Measurements from ENCODE around the gene ENTREP3.

The ENTREP3 gene

DNA sequence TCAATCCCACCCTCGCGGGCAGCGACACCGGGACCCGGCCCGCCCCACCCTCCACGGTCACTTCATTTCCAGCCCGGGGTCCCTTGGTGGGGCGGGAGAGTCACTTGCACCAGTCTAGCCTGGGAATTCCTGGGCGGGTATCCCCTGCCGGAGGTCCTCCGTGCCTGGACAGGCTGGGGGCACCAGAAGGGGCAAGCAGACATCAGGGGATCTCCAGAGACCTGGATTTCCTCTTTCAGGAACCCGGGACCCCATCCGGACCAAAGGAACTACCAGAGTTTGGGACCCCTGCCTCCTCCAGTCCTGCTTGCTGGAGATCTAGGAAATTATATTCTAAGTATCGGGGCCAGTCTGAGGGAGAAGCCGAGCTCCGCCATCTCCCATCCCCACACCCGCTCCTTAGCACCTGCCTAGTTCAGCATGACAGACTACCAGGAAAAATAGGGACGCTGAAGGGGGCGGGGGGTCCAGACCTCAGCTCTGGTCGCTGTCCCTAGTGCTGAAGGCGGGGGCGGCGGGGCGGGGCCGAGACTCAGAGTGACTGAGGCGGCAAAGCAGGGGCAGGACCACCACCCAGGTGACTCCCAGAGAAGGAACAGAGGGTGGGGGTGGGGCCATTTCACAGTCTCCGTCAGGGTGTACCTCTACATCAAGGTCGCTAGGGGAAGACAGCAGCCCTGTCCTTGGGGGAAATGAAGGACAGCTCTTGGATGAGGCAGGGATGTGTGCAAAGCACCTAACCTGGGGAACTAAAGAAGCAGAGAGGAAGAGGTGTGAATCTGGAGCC, 22.8 kb upstream of the ENTREP3 start:
- DNase-seq, result peak; percentile 70 to 78

DNA sequence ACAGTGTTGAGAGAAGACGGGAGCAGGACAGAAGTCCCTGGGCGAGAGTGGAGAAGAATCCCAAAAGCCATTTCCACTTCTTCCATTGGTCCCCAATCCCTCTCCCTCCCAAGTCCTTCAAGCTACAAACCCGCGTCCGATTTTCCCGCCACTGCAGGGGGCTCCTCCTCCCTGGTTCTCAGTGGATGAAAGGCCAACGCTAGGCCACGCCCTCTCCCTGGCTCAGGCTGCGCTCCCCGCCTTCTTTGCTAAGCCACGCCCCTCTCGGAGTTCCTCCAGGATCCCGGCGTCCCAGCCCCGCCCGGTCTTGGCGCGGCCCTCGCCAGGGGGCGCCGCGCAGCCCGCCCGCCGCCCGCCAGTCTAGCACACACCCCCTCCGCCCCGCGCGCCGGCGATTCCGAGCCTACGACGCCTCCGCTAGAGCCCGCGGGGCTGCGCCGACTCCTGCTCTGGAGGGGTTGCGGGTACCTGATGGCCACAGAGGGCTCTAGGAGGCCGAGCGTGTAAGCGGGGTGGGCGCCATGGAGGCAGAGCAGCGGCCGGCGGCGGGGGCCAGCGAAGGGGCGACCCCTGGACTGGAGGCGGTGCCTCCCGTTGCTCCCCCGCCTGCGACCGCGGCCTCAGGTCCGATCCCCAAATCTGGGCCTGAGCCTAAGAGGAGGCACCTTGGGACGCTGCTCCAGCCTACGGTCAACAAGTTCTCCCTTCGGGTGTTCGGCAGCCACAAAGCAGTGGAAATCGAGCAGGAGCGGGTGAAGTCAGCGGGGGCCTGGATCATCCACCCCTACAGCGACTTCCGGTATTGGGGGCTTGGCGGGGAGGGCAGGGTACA, 22.0 kb upstream of the ENTREP3 start, which contains the start of gene HCN3:
Gene HCN3 (plus strand): TSS at position 394 of the 832 bp plus-strand sequence. CDS start 128 bp downstream, at position 522.
- DNase-seq, result peak; percentile 94 to 95

DNA sequence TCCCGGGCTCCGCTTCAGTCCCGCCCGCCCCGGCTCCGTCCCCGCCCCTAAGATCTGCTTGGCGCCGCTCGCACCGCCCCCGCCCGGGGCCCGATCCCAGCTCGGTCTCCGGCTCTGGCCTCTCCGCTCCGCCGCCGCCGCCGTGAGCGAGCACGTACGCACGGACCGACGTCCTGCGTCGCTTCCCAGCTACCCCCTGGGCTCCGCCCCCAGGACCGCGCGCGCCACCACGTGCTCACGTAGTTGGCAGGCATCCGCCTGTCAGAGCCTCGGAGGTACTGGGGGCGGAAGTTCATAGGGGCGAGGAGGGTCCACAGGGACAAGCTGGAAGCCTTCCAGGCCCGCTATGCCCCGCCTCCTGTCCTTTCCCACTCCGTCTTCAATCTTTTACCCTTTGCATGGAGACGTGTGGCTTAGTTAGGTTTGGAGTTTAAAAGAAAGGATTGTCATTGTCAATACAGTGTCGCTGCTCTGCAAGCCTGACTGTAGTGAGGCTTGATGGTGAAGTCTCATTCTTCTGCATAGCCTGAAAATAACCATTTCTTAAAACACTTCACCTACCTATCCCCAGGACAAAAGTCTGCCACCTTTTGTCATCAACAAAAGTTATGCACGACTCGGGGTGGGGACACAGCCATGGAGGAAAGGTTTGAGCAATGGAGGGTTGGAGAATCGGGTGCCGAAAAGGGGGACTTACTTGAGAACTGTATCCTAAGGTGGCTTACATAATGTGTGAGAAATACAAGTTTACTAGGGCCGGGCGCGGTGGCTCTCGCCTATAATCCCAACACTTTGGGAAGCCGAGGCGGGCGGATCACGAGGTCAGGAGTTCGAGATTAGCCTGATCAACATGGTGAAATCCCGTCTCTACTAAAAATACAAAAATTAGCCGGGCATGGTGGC, 18.3 kb upstream of the ENTREP3 start, which contains the start of gene CLK2:
Gene CLK2 (minus strand): TSS at position 162 of the 903 bp plus-strand sequence. CDS start 2,527 bp downstream, outside the sequence.
- DNase-seq, result peak; percentile 93 to 94

DNA sequence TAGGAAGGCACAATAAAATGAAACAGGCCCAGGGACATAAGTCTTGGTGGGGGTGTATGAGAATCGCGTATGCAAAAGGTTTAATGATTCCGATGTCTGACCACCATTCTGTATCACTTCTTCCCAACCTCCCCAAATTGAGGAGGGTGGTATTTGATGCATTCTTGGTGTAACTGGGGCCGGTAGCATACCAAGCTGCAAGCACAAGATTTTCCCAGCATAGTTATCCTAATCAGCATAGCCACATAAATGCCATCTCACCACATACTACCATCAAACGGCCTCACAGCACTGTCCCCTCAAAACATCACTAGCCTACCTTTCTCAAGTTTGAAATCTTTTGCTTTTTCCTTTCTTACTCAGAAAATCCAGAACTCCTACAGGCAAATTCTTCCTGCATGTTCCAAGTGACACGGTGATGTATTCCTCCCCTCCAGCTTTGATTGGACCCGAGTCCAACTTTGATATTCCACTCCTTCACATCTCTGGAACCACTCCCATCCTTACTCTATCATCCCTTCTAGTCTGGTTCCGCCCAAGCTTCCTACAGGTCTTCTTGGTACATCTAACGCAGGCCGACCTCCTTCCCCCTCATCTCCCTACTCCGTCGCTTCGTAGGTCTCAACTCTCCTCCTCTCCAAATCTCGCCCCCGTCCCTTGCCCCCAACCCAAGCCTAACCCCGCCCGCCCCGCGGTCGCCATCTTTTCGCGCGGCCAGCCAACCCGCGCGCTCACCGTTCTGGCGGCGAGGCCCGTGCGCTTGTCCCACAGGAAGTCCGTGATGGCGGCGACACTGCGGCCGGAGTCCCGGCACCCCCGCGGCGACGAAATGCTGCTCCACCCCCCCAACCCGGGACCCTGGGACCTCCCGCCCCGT, 17.4 kb upstream of the ENTREP3 start:
- DNase-seq, result no peak

DNA sequence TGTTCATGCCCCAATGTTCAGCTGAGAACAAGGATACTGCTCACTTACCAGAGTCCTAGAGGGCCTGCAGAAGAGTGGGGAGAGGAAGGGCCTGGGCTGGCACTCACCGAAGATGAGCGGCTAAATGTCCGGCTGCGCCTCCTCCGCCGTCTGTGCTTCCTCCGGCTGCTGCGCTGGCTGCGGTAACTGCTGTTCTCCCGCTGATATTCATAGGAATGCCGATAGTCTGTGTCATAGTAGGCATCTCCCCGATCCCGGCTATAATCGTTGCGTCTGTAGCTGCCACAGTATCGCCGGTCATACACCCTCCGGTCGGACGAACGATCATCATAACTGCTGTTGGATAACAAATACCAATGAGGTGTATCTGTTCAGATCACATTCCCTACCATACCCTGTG, 14.1 kb upstream of the ENTREP3 start:
- no peak for DNase-seq

DNA sequence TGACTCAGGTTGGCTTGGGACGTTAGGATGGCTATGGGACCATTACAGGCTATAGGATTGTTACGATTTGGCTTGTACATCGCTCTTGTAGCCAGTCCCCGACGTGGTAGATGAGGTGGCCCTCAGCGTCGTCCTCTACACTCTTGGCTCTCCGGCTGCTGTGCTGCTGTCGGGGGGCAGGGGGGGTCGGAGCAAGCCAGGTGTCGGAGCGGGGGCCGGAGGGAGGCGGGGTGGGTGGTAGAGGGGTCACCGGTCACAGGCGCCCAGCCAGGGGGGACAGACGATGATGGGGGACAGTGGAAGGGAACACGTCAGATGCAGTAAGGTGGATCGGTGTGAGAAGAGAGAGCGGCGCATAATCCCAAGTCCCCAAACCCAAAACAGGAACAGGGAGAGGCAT, 13.3 kb upstream of the ENTREP3 start:
- DNase-seq, result no peak

DNA sequence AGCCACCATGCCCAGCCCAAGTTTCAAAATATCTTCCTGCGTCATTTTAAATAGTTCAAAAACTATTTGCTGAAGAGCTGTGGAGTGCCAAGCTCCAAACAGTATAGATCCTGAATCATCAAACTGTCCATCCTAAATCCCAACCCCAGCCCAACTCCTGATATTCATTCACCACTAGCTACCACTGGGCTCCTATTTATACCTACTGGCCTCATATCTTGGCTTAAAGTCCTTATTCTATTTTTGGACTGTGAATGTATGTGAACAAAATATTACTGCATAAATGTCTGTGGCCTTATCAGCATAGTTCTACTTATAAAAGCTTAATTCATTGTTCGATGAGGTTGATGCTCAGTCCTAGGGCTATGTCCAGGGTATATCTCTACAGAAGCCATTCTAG, 12.1 kb upstream of the ENTREP3 start:
- no peak for DNase-seq

DNA sequence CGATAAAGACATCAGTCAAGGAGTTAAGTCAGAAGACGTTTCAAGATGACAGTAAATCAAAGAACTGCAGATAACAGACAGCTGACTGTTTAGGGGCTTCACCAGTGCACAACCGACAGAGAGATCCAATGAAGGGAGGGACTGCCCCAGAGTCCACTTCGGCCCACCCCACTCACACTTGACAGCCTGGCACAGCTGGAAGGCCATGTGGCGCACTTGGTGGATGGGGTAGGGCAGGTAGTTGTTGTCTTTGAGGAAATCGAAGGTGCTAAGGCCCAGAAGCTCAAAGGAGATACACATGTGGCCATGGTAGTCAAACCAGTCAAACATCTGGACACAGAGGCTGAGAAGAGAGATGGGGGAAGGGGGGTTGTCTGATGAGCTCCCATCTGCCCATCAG, 11.3 kb upstream of the ENTREP3 start:
- no peak for DNase-seq

DNA sequence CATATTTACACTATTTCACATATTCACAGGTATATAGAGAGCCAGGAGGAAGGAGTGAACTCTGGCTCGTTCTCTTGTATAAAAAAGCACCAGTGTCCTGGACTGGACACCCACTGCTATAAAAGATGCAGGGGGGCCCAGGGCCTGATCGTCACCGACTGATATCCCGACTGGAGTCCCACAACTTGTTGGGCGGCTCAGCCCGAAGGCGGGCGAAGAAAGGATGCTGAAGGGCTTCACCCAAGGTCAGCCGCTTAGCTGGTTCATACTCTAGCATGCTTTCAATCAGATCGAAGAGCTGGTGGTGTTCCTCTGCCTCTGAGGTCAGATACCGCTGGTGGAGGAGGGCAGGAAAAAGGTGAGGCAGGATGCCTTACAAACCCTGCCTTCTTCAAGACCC, 7.8 kb upstream of the ENTREP3 start:
- DNase-seq, result no peak

DNA sequence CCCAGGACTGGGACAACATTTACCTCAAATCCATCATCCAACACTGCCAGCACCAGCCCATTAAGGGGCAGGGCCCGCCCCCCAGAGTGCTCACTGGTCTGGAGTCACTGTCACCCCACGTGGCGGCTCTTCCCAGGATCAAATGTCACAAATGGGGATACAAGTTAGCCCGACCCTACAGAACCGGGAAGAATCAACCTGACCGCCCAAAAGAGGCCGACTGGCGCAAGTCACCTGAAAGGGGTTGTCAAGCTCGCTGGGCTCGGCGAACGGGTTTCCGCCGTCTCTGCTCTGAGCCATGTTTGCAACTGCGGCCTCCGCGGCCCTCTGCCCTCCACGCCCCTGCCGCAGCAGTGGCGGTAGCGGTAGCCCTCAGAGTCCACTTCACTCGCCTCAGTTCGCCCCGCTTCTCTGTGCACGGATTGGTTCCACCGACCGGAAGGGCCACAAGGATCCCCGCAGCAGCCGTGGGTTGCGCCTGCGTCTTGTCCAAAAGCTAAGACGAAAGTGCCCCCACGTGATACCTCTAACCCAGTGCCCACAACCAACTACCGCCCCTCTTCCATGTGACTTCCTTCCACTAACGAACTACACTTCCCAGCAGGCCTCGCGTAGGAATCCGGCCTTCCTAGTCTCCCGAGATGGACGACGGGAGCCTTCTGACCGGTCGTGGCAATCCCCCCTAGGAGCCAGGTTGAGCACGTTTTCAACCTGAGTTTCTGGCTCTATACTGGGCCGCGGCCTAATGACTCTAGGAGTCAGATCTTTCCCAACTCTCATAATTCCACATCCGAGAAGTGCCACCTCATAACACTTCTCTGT, 6.8 kb upstream of the ENTREP3 start, which contains the start of gene SCAMP3:
Gene SCAMP3 (minus strand): TSS at position 509 of the 822 bp plus-strand sequence. CDS start 209 bp downstream, at position 300.
- peak; percentile 90 to 91 for DNase-seq

DNA sequence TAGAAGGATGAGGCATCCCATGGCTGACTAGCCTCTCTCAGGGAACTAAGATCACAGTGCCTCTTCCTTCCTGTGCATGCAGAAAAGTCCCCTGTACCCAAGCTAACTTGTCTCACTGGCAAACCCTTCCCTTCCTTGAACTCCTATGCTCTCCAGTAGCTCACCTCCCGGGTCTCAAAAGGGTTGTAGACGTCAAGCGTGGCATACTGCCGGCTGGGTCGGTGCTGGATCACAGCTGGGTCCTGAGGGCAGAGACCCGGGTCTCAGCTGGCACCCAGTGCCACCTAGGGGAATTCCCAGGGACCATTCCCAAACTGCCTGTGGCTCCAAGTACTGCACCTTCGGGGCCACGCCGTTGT, 6.2 kb upstream of the ENTREP3 start:
- DNase-seq, result no peak

DNA sequence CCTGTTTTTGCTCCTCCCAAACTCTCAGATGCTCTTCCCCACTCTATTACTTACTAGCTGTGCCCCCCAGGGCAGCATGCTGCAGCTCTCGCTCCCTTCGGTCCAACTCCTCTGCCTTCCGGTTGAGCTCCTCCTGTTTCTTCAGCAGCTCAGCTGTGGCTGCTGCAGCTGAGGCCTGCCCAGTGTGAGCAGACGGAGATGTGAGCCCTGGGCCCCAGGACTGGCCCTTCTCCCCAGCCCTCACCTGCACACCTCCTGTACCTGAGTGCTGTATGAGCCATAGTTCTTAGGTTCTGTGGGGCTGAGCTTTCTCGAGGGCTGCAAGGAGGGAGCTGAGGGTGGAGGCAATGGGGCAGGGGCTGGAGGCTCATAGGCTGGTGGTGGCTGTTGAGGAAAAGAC, 5.0 kb upstream of the ENTREP3 start:
- DNase-seq, result no peak

DNA sequence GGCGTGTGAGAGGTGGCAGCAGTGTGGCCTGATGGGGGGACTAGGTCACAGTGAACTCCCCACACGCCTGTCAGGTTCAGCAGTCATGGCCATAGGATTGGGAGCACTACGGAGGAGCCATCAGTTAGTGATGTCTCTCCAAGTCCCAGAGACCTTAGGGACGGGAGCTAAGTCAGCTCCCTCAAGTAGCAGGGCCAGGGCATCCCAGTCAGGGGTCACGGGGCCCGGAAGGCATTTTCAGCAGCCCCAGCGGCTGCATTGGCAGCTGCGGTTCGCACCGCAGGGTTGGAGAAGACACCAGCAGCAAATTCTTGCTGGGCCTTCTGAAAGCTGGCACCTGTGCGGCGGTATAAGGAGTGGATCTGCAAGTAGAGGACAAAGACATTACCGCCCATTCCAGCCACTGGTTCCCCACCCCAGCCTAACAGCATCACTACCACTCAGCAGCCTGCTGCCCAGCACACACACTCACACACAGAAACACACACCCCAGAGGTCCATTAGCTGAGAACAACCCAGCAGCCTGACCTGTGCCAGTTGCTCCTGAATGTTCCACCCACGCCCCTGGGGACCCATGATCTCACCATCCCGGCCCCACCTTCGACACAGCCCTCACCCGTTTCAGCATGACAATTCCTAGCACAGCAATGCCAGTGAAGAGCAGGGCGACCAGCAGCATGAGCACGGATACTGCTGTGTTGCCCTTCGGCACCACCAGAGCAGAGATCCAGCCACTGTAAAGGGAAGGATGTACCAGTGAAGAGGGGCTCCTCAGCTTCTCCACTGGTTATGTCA, 972 bp upstream of the ENTREP3 start:
- no peak for DNase-seq

DNA sequence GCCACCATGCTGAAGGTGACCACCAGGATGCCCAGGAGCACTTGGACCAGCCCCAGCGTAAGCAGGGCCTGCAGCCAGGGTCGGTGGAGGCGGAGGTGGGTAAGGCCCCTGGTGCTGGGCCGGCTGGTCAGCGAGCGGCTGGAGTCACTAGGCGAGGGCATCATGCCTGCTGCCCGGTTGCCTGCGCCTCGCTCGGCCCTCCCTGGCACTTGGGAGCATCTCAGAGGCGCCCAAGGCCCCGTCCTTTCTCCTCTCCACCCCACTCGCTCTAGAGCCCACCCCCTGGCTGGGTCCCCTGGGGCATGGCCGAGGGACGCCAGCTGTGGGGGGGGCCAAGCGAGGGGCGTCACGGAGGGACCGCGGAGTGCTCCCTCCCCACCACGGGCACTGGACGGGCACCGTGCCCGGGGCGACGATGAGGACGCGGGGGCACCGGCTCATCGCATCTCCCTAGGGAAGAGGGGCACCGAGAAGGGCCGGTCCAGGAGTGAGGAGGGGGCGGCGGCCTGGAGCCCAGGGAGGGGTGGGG, 505 bp downstream of the ENTREP3 start:
- DNase-seq, result no peak

DNA sequence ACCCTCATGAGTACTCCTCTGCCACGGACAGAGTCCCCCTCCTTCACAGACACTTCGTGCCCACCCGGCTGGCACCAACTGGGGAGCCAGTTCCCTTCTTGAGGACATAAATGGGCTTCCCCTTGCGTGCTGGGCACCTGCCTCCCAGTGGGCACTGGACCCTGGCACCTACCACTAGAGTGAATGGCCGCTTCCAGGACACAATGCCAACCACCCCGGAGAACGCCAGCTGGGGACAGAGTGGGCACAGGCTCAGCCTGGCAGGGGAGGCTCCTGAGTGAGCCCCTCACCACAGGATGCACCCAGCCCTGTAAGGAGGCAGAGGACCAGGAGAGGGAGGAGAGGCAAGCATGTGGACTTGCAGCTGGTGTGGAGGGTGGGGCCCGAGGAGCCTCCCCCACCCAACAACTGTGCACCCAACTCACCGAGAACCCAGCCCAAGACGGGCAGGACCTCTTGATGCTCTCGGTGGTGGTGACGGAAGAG, 1.0 kb downstream of the ENTREP3 start:
- no peak for DNase-seq

DNA sequence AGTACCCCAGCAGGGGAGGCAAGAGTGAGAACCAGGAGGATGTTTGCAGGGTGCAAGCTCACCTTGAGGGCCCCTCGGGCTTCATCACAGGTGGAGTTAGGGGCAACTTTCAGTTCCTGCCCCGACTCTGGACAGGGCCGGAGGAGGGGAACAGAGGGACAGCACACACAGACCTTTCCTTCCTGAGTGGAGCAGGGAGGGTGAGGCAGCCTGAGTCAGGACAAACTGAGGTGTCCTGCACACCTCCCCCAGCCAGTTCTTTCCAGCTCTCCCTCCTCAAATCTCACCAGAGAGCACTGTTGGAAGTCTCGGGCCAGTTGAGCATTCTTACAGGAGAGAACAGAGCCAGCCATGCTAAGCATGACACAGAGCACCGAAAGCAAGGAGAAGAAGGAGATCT, 1.5 kb downstream of the ENTREP3 start:
- DNase-seq, result no peak

DNA sequence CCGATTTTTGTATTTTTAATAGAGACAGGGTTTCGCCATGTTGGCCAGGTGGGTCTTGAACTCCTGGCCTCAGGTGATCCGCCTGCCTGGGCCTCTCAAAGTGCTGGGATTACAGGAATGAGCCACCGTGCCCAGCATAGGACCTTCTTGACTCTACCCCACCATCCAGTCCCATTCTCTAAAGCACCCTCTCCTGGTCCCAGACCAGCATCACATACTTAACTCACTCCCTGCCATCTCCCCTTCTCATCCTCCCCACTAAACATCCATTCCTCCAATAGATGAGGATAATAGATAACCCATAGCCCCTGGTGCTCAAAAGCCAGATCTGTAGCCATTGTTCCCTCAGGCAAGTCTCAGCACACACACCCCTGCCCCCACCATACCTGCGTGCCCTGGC, 2.1 kb downstream of the ENTREP3 start:
- no peak for DNase-seq

DNA sequence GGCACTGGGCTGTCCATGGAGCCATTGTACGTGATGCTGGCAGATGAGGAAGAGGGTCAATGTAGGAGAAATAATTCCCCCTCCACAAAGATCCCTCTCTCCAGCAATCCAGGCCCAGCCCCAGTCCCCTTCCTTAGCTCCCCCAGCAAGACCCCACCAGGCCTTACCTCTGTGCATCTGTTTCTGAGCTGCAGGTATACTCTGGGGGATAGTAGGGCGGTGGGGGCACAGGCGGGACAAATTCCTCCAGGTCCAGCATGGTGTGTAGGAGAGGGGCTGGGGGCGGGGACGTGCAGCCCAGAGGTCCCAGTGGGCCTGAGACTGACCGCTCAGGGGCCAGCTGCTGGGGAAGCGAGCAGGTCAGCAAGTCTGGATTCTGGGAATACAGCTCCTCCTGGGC, 3.7 kb downstream of the ENTREP3 start:
- no peak for DNase-seq

DNA sequence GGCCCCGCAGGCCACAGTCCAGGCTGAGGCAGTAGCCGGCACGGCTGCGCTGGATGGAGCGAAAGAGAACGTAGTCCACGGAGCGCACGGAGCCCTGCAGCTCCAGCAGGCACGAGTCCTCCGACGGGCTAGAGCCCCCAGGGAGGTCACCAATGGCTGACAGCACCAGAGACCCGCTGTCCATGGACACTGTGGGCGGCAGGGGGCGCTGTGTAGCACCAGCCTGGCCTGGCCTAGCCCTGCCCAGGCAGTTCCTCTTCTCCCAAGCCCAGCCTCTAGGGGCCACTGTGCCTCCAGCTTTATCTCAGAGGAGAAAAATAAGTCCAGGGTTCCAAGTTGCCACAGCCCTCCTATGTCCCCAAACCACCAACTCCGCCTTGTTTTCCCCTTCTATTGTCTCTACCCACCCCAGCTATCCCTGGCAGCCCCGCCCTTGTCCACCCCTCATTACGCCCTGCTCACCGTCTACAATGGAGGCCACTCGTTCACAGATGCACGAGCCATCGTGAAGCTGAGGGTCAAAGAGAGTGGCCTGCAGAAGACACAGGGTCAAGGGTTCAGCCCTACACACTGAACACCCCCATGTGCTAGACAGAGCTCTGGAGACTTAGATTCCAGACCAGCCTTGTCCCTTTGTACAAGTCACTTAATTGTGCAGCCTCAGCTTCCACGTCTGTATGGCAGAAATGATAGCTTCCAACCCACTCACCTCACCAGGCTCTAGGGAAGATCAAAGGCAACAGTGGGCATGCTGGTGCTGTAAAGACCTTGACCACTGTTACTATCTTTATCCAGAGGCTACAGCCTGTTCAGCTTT, 4.4 kb downstream of the ENTREP3 start:
- DNase-seq, result peak; percentile 94 to 95

Measured in CD4-positive, alpha-beta T cell treated with Interleukin-1 beta for 1 hour (primary cell).